Measurements from ENCODE around the gene GUCA2B.

Gene GUCA2B

GRCh38 chr1:42183957-42184268 lies 30.7 kb downstream of the GUCA2B start:
- DNase-seq (ENCODE audit: insufficient read length, low spot score) (no peak), FAIRE-seq (no peak)

DNA sequence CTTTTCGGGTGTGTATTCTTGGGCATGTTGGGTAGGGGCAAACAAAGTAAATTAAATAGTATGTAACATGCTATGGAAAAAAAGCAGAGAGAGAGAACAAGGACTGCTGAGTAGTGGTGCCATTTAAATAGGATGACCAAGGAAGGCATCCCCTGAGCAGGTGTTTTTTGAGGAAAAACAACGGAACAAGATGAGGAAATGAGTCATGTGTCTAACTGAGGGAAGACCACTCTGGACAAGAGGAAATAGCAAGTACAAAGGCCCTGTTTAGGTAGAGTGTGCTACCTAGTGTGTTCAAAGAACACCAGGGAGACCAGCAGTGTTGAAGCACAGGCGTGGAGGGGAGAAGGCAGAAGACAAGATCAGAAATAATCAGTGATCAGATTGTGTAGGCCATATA lies 31.4 kb downstream of the GUCA2B start:
- DNase-seq (ENCODE audit: insufficient read length, low spot score) (no peak), FAIRE-seq (no peak)

- no peak for FAIRE-seq
- no peak for DNase-seq (ENCODE audit: insufficient read length, low spot score)
These were observed 32.9 kb downstream of the GUCA2B start for GRCh38 chr1:42186152-42186551.

GRCh38 chr1:42189931-42190853 lies 37.0 kb downstream of the GUCA2B start:
- FAIRE-seq (no peak), DNase-seq (ENCODE audit: insufficient read length, low spot score) (no peak)

- no peak for DNase-seq (ENCODE audit: insufficient read length, low spot score)
- no peak for FAIRE-seq
These were observed 38.1 kb downstream of the GUCA2B start for GRCh38 chr1:42191319-42191718.

DNA sequence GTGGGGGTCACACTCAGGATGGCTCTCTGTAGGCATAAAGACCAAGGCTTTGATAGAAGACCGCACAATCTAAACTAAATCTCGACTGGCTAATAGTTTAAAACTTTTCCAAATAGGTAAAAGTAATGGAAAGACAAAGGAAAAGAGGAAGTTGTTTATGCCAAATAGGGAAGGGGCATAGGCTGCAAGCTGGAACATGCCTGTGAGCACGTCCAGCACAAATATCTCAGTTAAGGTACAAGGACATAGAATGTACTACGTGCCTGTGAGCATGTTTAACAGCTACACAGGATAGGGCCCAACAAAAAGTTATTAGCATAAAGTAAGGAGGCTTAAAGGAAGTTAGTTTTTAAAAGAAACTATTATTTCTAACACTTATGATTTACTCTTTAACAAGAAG lies 38.9 kb downstream of the GUCA2B start:
- FAIRE-seq (no peak), DNase-seq (ENCODE audit: insufficient read length, low spot score) (no peak)

- DNase-seq (ENCODE audit: insufficient read length, low spot score) (no peak), FAIRE-seq (no peak)
These were observed 42.6 kb downstream of the GUCA2B start for GRCh38 chr1:42195841-42196240.

DNA sequence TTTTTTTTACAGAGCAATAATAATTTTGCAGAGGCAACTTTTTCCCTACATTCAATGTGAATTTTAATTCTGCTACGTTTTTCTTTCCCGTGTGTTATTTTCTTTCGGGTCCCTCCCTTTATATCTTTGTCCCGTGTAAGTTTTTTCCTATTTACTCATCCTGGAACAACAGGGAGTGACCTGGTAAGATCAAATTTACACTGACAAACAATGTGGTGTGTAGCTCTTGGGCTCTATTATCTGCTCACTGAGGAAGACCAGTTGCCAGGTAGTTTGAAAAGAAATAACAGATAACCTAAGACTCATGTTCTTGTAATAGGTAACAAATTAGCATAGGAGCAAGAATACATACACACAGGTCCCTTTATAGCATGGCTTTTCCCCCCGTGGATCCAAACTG lies 45.0 kb downstream of the GUCA2B start:
- FAIRE-seq (no peak), DNase-seq (ENCODE audit: insufficient read length, low spot score) (no peak)

- FAIRE-seq, result no peak
- no peak for DNase-seq (ENCODE audit: insufficient read length, low spot score)
These were observed 48.8 kb downstream of the GUCA2B start for GRCh38 chr1:42201986-42202385.
